Fibroblast of mammary gland (primary cell): ENCODE measurements around the gene EP400.
A peak's percentile ranks its signal among the peaks of the same experiment; 100 is the strongest.
"Not testable (repeated sequence)": the region's sequence is repeated elsewhere in the genome, so short reads cannot be mapped to it uniquely, and the experiment has no call there.

Experiments used
- DNase-seq: peaks from one replicate; pipeline ENCODE4 v3.0.0-alpha.2; 2010; ENCODE audit warnings: low read depth
- H3K4me3 ChIP-seq: 2 replicates; pipeline ENCODE4 v1.5.1; 2011; ENCODE audit warnings: low read depth, mild to moderate bottlenecking, low read length, moderate library complexity; ENCODE audit not compliant: control insufficient read depth
- CTCF ChIP-seq: conservative IDR thresholded peaks from 2 replicates; pipeline ENCODE4 v1.5.1; 2011; ENCODE audit warnings: low read depth, low read length, inconsistent platforms; ENCODE audit not compliant: control insufficient read depth, insufficient read depth

EP400 gene

GRCh38 chr12:131950182-131950913 is 606 bp downstream of the EP400 start:
- no peak for DNase-seq
- TF ChIP-seq CTCF, result no peak
- peak overlapping the region; percentile 82 for H3K4me3 ChIP-seq

GRCh38 chr12:131953810-131954209 is 4.1 kb downstream of the EP400 start:
- H3K4me3 ChIP-seq, DNase-seq: not testable (repeated sequence)

- not testable (repeated sequence) for DNase-seq
These were observed 4.7 kb downstream of the EP400 start for GRCh38 chr12:131954460-131954859.

GRCh38 chr12:131959116-131959515 is 9.4 kb downstream of the EP400 start:
- TF ChIP-seq CTCF, result no peak
- H3K4me3 ChIP-seq, result no peak overlapping the region
- DNase-seq, result no peak

More at GRCh38 chr12:131954460-131954859, 4.7 kb downstream of the EP400 start:
- not testable (repeated sequence) for H3K4me3 ChIP-seq

GRCh38 chr12:131959641-131960589 is 10.2 kb downstream of the EP400 start:
- TF ChIP-seq CTCF, result no peak
- no peak overlapping the region for H3K4me3 ChIP-seq
- peak; percentile 30 for DNase-seq

GRCh38 chr12:131960590-131961325 is 11.0 kb downstream of the EP400 start:
- not testable (repeated sequence) for H3K4me3 ChIP-seq, DNase-seq

- not testable (repeated sequence) for DNase-seq, H3K4me3 ChIP-seq
These were observed 11.6 kb downstream of the EP400 start for GRCh38 chr12:131961328-131961727.

GRCh38 chr12:131962069-131962468 is 12.3 kb downstream of the EP400 start:
- DNase-seq, result no peak
- no peak for TF ChIP-seq CTCF
- no peak overlapping the region for H3K4me3 ChIP-seq
